GM21737 (cell line): ENCODE measurements around the gene TUFM.
"Not testable (repeated sequence)": the region's sequence is repeated elsewhere in the genome, so short reads cannot be mapped to it uniquely, and the experiment has no call there.

Experiments used
- ATAC-seq: cut with Tn5 transposase; IDR thresholded peaks from one replicate; pipeline ENCODE4 v1.9.1; 2021; ENCODE audit warnings: mild to moderate bottlenecking, moderate library complexity; ENCODE audit not compliant: unreplicated experiment

The TUFM gene

DNA sequence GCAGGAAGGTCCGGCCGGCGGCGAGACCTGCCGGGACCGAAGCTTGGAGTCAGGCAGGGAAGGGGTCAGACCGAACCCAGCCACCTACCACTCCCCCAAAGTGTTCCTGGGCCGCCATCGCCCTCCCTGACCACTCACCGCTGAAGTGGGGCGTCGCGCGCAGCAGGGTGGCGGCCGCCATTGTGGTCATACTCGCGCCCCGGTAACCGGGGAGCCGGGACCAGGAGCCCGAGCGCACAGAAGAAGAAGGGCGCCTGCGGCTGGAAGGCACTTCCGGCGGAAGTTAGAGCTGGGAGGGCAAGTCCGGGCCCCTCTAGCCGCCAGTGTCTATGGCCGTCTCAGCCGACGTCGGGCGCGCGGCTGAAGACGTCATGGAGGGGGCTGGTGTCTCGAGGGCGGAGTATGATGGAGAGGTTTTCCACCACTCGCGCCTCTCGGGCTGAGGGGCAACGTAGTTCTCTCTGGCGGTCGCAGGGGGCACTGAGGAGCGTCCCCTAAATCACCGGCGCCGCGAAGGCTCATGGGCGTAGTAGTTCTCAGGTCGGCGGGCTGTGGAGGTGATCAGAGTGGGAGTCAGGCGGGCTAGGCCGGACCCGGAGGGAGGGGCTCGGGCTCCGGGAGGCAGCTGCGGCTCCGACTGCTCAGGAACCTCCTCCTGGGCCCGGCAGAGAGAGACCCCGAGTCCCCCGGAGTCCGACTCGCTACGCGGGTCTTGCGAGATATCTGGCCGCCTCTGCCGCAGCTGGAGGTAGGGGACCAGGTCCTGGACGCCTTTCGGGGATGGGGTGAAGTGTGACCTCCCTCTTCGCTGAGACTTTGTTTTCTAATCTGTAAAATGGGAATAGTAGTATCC, at the start of gene TUFM:
TUFM (minus strand) TSS at position 269 of the 853 bp plus-strand sequence; CDS start at position 190, 79 bp downstream.
- ATAC-seq, result peak; percentile 87

DNA sequence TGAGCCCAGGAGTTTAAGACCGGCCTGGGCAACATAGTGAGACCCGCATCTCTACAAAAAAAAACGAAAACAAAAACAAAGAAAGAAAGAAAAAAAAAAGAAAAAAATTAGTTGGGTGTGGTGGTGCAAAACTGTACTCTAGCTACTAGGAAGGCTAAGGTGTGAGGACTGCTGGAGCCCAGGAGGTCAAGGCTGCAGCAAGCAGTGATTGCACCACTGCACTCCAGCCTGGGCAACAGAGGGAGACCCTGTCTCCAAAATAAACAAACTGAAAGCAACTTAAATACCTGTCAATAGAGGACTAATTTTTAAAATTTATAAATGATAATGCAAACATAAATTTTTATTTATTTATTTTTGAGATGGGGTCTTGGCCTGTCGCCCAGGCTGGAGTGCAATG, 49.5 kb upstream of the TUFM start:
- ATAC-seq, result no peak

DNA sequence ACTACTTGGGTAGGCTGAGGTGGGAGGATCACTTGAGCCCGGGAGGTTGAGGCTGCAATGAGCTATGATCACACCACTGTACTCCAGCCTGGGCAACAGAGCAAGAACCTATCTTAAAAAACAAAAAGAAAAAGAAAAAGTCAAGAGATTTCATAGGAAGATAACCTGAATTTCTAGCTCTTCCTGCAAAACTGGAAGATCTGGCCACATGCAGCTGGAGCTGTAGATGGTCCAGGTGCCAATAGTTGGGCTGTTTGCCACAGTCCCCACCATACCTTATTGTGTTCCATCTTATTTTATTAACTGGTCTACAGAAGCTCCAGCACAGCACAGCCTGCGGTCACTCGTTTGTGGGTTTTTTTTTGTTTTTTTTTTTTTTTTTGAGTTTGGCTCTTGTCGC, 47.1 kb upstream of the TUFM start:
- ATAC-seq, result no peak

DNA sequence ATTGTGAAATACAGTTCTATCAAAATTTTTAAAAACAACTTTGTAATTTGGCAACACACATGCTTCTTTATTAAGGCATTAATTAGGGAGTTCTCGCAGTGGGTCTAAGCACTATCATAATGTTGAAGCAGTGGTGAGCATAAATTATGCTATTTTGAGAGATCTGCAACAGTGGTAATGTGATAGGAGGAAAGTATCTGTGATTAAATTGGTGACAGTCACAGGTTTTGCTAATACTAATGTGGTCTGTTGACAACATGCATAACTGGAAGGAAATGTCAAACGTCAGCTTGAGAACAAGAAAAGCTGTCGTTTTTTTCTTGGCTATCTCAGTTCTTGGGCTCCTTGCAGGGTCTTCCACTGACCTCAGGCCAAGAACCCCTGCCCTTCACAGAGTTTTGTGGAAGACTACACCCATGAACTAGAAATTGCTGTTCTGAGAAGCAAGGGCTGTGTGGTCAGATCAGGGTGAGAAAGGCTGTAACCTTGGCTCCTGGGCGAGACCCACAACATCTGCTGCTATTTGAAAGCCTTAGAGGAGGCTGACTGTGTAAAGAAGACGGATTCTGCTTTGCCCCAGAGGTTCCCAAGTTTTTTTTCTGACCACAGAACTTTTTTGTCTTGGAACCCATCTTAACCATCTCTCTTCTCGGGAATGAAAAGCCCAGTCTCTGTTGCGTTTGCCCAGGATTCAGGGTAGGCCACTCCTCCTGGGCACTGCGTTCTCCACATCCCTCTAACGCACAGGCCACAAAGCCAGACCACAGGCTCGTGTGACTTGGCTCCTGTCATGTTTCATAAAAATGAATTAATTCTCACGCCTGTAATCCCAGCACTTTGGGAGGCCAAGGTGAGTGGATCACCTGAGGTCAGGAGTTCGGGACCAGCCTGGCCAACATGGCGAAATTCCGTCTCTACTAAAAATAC, 46.1 kb upstream of the TUFM start:
- ATAC-seq, result no peak

DNA sequence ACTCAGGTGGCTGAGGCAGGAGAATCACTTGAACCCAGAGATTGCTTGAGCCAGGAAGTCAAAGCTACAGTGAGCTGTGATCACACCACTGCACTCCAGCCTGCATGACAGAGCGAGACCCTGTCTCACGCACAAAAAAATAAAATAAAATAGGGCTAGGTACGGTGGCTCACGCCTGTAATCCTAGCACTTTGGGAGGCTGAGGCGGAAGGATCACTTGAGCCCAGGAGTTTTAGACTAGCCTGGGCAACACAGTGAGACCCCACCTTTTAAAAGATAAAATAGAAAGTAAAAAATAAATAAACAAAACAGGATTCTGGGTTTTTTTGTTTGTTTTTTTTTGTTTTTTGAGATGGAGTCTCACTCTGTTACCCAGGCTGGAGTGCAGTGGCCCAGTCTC, 44.2 kb upstream of the TUFM start:
- not testable (repeated sequence) for ATAC-seq

DNA sequence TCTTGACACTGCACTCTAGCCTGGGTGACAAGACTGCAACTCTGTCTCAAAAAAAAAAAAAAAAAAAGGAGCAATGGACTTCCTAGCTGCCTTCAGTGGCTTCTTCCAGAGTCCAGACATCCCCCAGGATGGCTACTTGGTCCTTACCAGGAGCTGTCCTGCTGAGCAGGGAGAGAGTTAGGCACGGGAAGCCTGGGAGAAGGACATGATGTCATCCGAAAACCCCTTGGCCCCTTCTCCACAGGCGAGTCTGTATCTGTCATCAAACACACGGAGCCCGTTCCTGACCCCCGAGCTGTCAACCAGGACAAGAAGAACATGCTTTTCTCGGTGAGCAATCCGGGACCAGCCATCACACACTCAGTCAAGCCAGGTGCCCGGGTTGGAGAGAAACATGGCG, 40.8 kb upstream of the TUFM start:
- no peak for ATAC-seq

DNA sequence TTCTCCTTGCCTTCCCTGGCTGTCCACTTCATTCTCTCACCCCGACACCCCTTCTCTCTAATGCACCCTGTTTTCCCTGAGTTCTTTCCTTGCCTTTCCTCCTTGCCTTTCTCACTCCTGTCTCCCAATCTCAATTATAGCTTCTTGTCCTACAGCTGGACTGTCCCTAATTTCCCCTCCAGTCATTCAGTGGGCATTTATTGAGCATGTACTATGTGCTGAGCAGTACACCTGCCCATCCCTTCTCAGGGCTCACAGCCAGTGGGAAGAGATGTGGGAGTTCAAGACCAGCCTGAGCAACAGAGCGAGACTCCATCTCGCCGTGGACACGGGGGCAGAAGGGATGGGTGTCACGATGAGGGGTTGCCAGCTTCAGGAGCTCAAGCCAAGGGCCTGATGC, 37.9 kb upstream of the TUFM start:
- no peak for ATAC-seq

DNA sequence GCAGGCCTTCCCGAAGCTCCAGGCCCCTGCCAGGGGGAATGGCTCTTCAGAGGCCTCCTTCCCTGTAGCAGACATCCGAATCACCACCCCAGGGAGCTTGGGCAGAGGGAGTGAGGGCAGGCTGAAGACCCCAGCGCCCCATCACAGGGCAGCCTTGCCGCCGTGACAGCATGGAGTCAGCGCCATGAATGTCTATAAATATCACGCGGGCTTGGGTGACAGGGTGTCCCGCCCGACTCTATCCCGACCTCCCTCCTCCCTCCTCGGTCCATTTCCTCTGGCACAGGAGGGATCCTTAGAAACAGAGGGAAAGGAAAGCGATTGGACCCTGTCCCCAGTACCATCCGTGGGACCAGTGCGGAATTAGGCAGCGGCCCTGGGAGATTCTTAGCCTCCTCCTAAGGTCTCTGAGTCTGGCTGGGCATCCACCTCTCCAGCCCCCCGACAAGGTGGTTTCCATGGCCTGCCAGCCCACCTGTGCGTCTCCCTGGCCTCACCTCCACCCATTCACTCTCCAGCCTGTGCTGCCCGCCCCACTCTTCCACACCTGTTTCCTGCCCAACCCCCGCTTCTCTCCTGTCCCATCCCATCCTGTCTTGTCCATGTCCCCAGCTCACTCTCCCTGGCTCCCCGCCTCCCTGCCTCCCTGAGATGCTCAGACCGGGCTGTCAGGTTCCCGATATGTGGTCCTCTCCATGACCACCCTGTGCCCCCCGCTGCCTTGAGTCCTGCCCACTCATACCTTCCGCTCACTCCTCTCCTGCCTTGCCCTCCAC, 37.3 kb upstream of the TUFM start:
- ATAC-seq, result no peak

DNA sequence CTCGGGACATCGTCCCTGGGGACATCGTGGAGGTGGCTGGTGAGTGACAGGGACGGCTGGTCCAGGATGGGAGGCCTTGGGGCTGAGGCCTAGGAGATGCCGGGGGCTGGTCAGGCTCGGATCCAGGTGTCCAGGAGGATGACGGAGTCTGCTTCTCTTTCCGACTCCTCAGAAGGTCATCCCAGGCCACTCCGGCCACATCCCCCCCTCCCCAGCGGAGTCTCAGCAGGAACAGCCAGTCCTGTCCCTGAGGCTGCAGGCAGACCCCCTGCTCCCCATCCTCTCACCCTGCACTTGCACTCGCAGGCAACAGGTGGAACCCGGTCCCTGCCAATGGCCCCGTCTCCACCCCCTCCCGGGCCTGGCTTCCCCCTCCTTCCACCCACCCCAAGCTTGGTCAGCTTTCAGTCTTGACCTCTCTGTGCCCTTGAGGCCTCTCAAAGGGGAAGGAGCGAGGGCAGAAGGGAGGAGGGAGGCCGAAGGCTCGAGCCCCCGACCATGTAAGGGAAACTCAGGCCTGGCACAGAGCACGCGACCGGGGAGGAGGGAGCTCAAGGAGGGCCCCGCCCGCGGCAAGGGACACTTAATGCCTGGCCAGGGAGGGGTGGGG, 36.5 kb upstream of the TUFM start:
- ATAC-seq, result no peak

DNA sequence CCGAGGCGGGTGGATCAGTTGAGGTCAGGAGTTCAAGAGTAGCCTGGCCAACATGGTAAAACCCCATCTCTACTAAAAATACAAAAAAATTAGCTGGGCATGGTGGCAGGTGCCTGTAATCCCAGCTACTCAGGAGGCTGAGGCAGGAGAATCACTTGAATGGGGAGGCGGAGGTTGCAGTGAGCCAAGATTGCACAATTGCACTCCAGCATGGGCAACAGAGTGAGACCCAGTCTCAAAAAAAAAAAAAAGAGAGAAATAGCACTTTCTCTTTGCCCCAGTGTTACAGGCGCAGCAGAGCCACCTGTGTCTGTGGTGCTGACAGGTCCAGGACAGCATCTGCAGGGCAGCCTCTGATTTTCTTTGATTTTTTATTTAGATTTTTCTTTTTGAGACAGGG, 35.4 kb upstream of the TUFM start:
- not testable (repeated sequence) for ATAC-seq

DNA sequence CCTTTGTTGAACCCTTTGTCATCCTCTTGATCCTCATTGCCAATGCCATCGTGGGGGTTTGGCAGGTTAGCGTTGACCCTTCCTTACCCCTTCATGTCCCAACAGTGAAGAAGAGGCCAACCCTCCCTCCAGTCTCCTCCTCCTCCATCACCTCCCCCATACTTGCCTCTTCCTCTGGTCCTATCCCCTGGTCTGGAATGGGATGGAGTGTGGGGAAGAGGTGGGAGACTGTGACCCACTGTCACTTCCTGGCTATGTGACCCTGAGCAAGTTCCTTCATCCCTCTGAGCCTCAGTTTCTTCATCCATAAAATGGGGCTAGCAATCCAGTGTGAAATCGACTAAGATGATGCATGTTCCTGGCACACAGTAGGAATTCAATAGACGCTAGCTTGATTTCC, 34.8 kb upstream of the TUFM start:
- ATAC-seq, result no peak

DNA sequence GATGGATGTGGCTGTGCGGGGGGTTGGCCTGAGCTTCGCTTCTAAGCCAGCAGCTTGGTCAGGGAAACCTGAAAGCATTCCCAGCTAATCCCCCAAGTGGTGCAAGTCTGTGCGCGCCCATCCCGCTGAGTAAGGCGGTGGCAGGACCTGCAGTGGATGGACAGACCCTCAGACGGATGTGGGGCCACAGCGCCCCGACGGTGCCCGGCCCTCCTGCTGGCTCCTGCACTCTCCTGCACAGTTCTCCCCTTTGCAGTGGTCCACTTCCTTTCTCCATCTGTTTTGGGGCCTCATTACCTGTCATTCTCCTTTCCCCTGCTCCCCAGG, 34.4 kb upstream of the TUFM start:
- ATAC-seq, result no peak

DNA sequence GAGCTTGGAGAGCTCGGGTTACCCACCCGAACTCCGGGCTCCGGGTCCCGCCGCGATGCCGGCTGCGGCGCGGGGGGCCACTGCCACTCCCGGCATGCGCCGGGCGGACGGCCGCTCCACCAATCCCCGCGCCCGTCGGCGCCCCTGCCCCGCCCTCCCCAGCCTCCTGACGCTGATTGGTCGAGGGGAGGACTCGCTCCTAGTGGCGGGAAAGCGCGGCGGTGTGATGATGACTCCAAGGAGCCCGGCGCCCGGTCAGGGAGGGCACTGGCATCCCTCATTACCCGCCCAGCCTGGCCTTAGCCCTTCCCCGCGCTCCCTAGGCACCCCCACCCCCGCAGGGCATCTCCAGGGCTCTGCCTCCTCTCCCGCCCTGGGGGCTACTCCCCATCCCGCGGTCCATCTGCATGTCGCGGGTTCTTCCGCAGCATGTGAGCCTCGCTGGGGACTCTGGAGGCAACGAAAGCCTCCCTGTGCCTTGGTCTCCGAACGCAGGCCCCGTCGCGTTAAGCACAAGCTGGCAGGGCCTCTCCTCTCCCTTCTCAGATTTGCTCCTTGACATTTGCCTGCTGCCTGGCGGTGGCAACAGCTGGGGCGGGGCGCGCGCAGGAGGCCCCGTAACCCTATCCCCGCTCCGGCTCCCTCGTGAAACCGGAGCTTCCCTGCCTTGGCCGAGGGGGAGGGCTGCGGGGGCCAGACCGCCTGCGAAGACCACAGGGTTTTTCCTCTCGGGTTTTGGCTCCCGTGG, 33.9 kb upstream of the TUFM start:
- peak; percentile 66 for ATAC-seq

DNA sequence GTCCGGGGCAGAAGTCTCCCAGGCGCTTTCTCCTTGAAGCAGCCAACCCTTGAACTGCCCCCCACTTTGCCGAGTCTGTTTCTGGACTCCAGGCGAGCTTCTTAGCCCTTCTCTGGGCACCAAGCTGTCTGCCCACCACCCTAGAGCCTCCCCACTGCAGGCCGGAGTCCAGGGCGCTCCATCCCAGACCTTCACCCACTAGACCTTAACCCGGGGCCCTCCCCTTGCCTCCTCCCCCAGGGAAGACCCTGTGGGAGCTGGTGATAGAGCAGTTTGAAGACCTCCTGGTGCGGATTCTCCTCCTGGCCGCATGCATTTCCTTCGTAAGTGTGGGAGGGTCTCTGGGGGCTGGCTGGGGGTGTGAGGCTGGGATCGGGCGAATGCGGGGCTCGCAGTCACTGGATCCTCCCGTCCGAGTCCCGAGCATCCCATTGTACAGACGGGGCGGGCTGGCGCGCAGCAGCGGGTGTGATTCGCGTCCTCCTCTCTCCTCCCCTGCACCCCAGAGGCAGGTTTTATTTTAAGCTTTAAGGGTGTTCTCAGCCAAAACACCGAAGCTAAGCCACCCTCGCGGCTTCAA, 33.2 kb upstream of the TUFM start:
- peak; percentile 14 for ATAC-seq

DNA sequence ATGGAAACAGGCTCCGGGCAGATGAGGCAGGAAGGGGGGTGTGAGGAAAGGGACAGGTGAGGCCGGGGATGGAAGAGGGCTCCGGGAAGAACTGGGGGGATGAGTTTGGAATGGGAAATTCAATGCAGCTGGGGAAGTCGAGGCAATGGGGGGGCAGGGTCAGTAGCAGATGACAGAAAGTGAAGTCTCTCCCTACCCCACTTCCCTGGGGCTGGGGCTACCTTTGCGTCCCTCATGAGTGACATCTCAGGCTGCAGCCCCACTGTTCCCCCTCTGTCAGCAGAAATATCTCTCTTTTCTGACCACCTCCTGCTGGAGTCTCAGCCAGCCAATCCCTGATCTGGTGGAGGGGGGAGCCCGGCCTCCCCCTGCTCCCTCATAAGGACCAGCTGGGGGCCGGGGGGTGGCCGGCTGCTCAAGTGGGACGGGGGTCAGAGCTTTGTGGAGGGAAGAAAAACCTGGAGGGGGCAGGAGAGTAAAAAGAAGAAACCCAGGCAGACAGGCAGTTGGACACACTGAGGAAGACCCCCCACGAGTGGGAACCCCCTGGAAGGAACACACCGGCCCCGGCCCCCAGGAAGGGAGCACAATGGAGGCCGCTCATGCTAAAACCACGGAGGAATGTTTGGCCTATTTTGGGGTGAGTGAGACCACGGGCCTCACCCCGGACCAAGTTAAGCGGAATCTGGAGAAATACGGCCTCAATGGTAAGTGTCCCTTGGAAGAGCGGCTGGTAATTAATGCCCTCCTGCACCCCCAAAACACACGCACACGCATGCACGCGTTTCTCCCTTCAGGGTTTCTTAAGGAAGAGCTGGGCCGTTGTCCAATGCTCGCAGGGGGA, 32.2 kb upstream of the TUFM start, which contains the start of gene ATP2A1:
ATP2A1 (plus strand) TSS at position 406 of the 844 bp plus-strand sequence; CDS start at position 590, 184 bp downstream.
- no peak for ATAC-seq

DNA sequence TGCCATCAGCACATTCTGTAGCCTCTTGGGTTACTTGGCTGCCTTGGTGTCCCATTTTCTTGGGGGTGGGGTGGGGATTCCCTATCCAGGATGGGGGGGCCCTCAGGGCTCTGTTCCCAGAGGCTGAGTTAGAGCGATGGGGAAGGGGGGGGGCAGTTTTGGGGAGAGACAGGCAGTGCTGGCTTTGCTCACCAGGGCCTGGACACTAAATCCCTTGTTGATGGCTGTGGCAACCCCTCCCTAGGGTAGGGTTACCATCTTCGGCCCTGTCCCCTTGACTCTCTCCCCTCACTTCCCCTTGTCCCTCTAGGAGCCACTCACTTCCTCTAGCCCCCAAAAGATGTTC, 31.5 kb upstream of the TUFM start:
- ATAC-seq, result no peak

DNA sequence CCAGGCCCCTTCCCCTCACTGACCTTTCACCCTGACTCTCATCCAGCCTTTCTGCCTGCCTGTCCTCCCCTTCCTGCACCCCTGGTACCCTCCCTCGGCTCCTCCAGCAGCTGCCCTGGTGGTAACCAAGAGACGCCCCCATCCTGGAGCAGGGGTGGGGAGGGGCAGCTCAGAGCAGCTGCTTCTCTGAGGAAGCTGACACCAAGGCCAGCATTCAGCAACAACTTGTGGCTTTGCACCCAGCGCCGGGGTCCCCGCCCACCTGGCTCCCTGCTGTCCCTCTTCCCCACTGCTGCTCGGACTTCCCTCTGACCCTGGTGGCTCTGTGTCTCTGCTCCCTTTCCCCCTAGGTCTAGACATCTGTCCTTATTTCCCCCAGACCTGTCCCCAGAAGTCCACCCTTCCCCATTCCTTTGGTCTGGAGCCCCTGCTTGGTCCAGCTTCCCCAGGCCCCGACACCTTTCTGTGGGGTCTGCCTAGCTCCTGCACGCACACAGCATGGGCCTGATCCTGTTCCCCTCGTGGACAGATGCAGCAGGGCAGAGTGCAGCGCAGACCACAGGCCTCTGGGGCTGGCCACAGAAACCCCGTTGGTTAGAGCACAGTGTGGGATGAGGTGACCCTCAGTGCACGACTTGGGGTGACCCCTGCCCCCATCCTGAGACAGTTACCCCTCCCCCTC, 31.0 kb upstream of the TUFM start:
- ATAC-seq, result no peak

DNA sequence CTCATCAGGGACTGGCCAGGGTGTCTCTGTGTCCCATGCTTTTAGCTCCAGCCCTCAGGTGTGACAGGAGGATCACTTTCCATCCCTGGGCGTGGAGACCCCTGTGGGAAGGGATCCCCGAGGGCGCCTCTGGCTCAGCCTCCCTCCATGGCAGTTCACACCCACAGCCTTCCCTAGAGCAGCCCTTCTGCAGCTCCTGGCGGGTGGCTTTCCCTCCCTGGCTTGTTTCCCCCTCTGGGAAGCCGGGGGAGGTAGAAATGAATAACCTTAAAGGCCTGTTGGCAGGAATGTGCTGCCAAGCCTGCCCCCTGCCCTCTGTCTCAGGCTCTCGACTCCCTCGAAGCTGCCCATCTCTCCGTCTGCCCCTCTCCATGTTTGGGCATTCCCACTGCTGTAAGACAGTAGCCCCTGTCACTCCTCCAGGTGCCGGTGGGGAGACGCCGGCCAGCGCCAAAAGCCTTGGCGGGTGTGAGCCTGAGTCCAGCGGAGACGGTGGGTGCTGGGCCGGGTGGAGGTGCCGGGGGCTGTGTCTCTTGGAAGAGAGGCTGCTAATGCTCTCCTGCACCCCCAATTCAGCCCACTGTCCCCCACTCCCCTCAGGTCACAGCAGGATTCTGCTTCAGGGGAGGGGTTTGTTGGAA, 30.0 kb upstream of the TUFM start:
- no peak for ATAC-seq
